ENCODE results near the gene TERT. TPM values are rescaled to one million over a fixed set of nuclear protein-coding genes. Genes with fewer than 3 reads are reported as not detected.
"Not testable (repeated sequence)": the region's sequence is repeated elsewhere in the genome, so short reads cannot be mapped to it uniquely, and the experiment has no call there.

The TERT gene
- polyA plus RNA-seq, 3 donors from 2014 or later, result not detected

- H3K27me3 Mint-ChIP-seq (ENCODE audit: low read depth in 3 of 3), result peaks cover 2 to 3% (median 2%) of the 10 kb centered on the region in 3 donors
- no peak overlapping the region for H3K4me3 Mint-ChIP-seq
- no peaks in the 10 kb centered on the region for H3K36me3 Mint-ChIP-seq
- H3K9me3 Mint-ChIP-seq, result no peaks in the 10 kb centered on the region
- peaks cover 0 to 6% of the 10 kb centered on the region in 2 donors for H3K4me1 Mint-ChIP-seq
- no peak for DNase-seq
- no peak overlapping the region for H3K27ac Mint-ChIP-seq
These were observed 26.2 kb downstream of the TERT start for GRCh38 chr5:1268666-1269065.

GRCh38 chr5:1268056-1268455, 26.8 kb downstream of the TERT start:
- Mint-ChIP-seq H3K27me3 (ENCODE audit: low read depth in 3 of 3) (peaks cover 2% of the 10 kb centered on the region in 3 donors), H3K27ac (no peak overlapping the region), H3K9me3 (no peaks in the 10 kb centered on the region), H3K36me3 (no peaks in the 10 kb centered on the region), H3K4me1 (peaks cover 0 to 6% of the 10 kb centered on the region in 2 donors), H3K4me3 (no peak overlapping the region)
- DNase-seq, result no peak

GRCh38 chr5:1267464-1267863, 27.4 kb downstream of the TERT start:
- not testable (repeated sequence) for H3K27ac Mint-ChIP-seq; H3K4me1 Mint-ChIP-seq; H3K4me3 Mint-ChIP-seq; DNase-seq; H3K9me3 Mint-ChIP-seq; H3K27me3 Mint-ChIP-seq (ENCODE audit: low read depth in 3 of 3); H3K36me3 Mint-ChIP-seq

- H3K27ac Mint-ChIP-seq, result no peak overlapping the region
- no peak overlapping the region for H3K4me3 Mint-ChIP-seq
- no peak for DNase-seq
- H3K27me3 Mint-ChIP-seq (ENCODE audit: low read depth in 3 of 3), result peaks cover 2 to 3% (median 2%) of the 10 kb centered on the region in 3 donors
- no peaks in the 10 kb centered on the region for H3K9me3 Mint-ChIP-seq
- H3K36me3 Mint-ChIP-seq, result no peaks in the 10 kb centered on the region
- peaks cover 0 to 6% of the 10 kb centered on the region in 2 donors for H3K4me1 Mint-ChIP-seq
These were observed 28.1 kb downstream of the TERT start for GRCh38 chr5:1266791-1267190.

DNA sequence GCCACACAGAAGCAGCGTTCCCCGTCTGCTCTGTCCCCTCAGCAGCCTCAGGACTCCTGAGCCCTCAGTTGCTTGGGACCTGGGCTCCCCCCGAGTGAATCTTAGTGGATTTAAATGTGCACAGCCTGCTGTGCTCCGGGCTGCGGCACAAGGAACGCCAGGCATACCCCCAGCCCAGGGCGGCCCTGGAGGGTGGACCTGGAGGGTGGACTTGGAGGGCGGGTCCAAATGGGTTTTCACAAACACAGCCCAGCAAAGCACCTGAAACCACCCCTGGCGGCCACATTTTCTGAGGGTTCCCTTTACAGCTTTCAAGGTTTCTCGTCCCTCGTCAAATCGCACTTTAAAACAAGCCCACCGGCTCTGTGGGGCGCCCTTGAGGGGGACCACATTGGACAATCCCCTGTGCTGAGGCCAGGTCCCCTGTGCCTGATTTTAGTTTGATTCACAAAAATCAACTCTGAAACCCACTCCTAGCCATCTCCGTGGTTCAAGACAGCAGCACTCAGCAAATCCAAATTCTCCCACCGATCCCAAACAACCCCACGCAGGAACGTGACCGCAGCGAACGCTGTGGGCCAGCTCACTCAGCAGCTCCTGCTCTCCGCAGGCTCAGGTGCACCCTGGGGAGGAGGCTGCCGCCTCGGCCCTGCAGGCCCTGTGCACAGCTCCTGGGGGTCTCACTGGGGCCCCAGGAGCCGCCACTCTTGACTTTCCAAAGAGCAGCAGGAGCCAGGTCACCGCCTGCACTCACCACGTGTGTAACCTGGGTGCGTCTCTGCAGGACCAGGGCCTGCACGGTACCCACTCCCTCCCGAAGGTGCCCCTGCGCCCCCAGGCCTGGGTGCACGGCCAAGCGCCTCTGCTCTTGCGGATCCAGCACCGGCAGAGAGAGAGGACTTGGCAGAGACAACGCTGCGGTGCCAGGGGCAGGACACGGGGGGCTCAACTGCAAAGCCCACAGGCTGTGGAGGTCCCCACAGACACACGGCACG, 29.1 kb downstream of the TERT start:
- H3K27me3 Mint-ChIP-seq (ENCODE audit: low read depth in 3 of 3), result peaks cover 0 to 3% (median 2%) of the 10 kb centered on the region in 3 donors
- H3K4me3 Mint-ChIP-seq, result no peak overlapping the region
- peaks cover 0 to under 1% (median 0%) of the 10 kb centered on the region in 6 donors for H3K9me3 Mint-ChIP-seq
- H3K27ac Mint-ChIP-seq, result no peak overlapping the region
- DNase-seq, result no peak
- H3K36me3 Mint-ChIP-seq, result no peaks in the 10 kb centered on the region
- peaks cover 0 to 6% of the 10 kb centered on the region in 2 donors for H3K4me1 Mint-ChIP-seq

- Mint-ChIP-seq H3K4me1 (peaks cover 0 to 6% of the 10 kb centered on the region in 2 donors), H3K9me3 (peaks cover 0 to 3% (median 0%) of the 10 kb centered on the region in 6 donors), H3K4me3 (no peak overlapping the region), H3K27ac (no peak overlapping the region), H3K27me3 (ENCODE audit: low read depth in 3 of 3) (peaks cover 0 to 3% (median 2%) of the 10 kb centered on the region in 3 donors), H3K36me3 (no peaks in the 10 kb centered on the region)
- no peak for DNase-seq
These were observed 29.8 kb downstream of the TERT start for GRCh38 chr5:1265026-1265425.

GRCh38 chr5:1264211-1264610, 30.7 kb downstream of the TERT start:
- Mint-ChIP-seq H3K27me3 (ENCODE audit: low read depth in 3 of 3) (peaks cover 0 to 3% (median 2%) of the 10 kb centered on the region in 3 donors), H3K27ac (no peak overlapping the region), H3K36me3 (no peaks in the 10 kb centered on the region), H3K4me1 (peaks cover 0 to 6% of the 10 kb centered on the region in 2 donors), H3K9me3 (peaks cover 0 to 3% (median 0%) of the 10 kb centered on the region in 6 donors), H3K4me3 (no peak overlapping the region)
- no peak for DNase-seq

GRCh38 chr5:1262381-1262780, 32.5 kb downstream of the TERT start:
- Mint-ChIP-seq H3K4me1 (no peaks in the 10 kb centered on the region), H3K9me3 (peaks cover 0 to 3% (median 0%) of the 10 kb centered on the region in 6 donors), H3K4me3 (no peak overlapping the region), H3K27me3 (ENCODE audit: low read depth in 3 of 3) (peaks cover 0 to 5% (median 0%) of the 10 kb centered on the region in 3 donors), H3K36me3 (no peaks in the 10 kb centered on the region), H3K27ac (no peak overlapping the region)
- DNase-seq, result no peak

DNA sequence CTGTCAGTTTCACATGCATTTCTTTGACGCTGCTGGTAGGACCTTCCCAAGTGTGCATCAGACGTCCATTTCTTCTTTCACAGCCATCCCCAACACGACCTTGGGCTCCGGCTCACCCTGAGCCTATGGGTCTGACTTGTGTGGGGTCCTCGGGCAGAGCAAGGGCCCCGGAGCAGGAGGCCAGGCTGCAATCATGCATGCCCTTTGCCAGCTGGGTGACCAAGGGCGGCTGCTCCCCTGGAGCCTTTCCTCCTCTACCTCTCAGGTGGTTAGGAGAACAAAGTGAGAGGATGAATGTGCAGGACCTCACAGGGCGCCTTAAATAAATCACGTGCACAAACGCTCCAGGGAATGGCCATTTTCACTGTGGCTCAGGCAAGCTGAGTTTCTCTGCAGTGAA, 33.2 kb downstream of the TERT start:
- Mint-ChIP-seq H3K4me3 (no peak overlapping the region), H3K27ac (no peak overlapping the region), H3K9me3 (peaks cover 0 to 3% (median 0%) of the 10 kb centered on the region in 6 donors), H3K4me1 (no peaks in the 10 kb centered on the region), H3K36me3 (no peaks in the 10 kb centered on the region), H3K27me3 (ENCODE audit: low read depth in 3 of 3) (peaks cover 0 to 7% (median 0%) of the 10 kb centered on the region in 3 donors)
- DNase-seq, result no peak

- Mint-ChIP-seq H3K4me1 (peaks cover 6 to 9% of the 10 kb centered on the region in 2 donors), H3K27me3 (ENCODE audit: low read depth in 3 of 3) (peaks cover 0 to 5% (median 0%) of the 10 kb centered on the region in 3 donors), H3K27ac (no peak overlapping the region), H3K9me3 (peaks cover 0 to 3% (median 0%) of the 10 kb centered on the region in 6 donors), H3K36me3 (no peaks in the 10 kb centered on the region), H3K4me3 (no peak overlapping the region)
- DNase-seq, result no peak
These were observed 34.9 kb downstream of the TERT start for GRCh38 chr5:1259806-1260480.

DNA sequence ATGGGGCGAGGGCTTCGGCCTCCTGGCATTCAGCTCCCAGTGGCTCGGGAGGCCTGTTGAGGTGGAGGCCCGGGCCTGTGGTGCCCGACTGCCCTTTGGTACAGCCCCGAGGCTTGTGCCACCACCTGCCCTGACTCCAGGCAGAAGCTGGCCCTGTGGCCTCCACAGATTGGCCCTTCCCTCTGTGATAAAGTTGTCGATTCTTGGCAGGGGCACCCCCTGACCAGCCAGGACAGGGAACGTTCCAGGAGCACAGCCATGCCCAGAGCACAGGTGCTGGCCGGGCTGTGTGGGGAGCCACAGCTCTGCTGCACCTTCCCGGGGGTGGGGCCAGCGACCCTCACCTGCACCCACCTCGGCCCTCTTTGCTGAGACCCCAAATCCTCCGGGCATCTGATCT, 37.0 kb downstream of the TERT start:
- Mint-ChIP-seq H3K4me3 (no peak overlapping the region), H3K27ac (no peak overlapping the region), H3K27me3 (ENCODE audit: low read depth in 3 of 3) (peaks cover 0 to 8% (median 0%) of the 10 kb centered on the region in 3 donors), H3K9me3 (peaks cover 0 to 3% (median 0%) of the 10 kb centered on the region in 6 donors), H3K4me1 (peaks cover 11% of the 10 kb centered on the region in 2 donors), H3K36me3 (no peaks in the 10 kb centered on the region)
- no peak for DNase-seq

GRCh38 chr5:1257363-1257762, 37.5 kb downstream of the TERT start:
- Mint-ChIP-seq H3K4me3 (no peak overlapping the region), H3K27me3 (ENCODE audit: low read depth in 3 of 3) (peaks cover 0 to 8% (median 0%) of the 10 kb centered on the region in 3 donors), H3K36me3 (no peaks in the 10 kb centered on the region), H3K9me3 (peaks cover 0 to 3% (median 0%) of the 10 kb centered on the region in 6 donors), H3K4me1 (peaks cover 11% of the 10 kb centered on the region in 2 donors), H3K27ac (no peak overlapping the region)
- DNase-seq, result no peak

DNA sequence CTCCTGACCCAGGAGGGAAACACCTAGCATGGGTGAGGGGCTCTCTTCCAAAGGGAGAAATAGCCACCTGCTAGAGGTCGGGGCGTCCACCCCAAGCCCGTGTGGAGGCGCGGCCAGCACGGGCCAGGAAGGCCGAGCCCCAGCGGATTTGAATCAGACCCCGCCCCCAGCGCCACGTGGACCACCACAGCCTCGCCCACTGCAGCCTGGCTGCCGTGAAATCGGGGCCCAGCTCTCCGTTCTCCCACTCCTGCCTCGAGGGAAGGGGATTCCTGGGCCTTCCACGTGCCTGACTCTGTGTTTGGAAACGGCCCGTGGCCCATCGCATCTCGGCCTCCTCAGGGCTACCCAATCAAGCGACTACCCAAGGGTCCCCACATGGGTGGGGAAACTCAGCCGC, 38.1 kb downstream of the TERT start:
- H3K4me3 Mint-ChIP-seq, result no peak overlapping the region
- H3K36me3 Mint-ChIP-seq, result no peaks in the 10 kb centered on the region
- H3K4me1 Mint-ChIP-seq, result peaks cover 11% of the 10 kb centered on the region in 2 donors
- peaks cover 0 to 8% (median 0%) of the 10 kb centered on the region in 3 donors for H3K27me3 Mint-ChIP-seq (ENCODE audit: low read depth in 3 of 3)
- no peak overlapping the region for H3K27ac Mint-ChIP-seq
- no peak for DNase-seq
- peaks cover 0 to 3% (median 0%) of the 10 kb centered on the region in 6 donors for H3K9me3 Mint-ChIP-seq

GRCh38 chr5:1255081-1255561, 39.7 kb downstream of the TERT start:
- Mint-ChIP-seq H3K4me1 (peaks cover 11% of the 10 kb centered on the region in 2 donors), H3K9me3 (no peaks in the 10 kb centered on the region), H3K36me3 (no peaks in the 10 kb centered on the region), H3K4me3 (peak overlapping the region in 1 of 5 donors; percentile 9), H3K27ac (no peak overlapping the region), H3K27me3 (ENCODE audit: low read depth in 3 of 3) (peaks cover 0 to 8% (median 4%) of the 10 kb centered on the region in 3 donors)
- DNase-seq, result peak; percentile 9 to 27 (median 24)

Measured in immature natural killer cell (primary cell).